ENCODE results near the gene C22orf31. TPM values are rescaled to one million over a fixed set of nuclear protein-coding genes. Genes with fewer than 3 reads are reported as not detected.

Gene C22orf31
- total RNA-seq, 2 donors from 2014 or later = not detected

GRCh38 chr22:29081517-29082236 is 20.0 kb upstream of the C22orf31 start:
- H3K4me3 Mint-ChIP-seq = no peak overlapping the region
- H3K27me3 ChIP-seq (ENCODE audit: control insufficient read depth, insufficient read depth, low read length, poor library complexity, severe bottlenecking) = no peaks in the 10 kb centered on the region
- H3K4me3 ChIP-seq (ENCODE audit: low read length) = no peak overlapping the region
- WGBS, 2 experiments (ENCODE audit: insufficient coverage in 1 of 2, insufficient read length in 1 of 2) = 83 to 100% methylated on average over 2 to 3 of the region's 3 CpGs
- H3K9me3 ChIP-seq (ENCODE audit: control insufficient read depth, low read length) = no peaks in the 10 kb centered on the region
- no peaks in the 10 kb centered on the region for H3K27me3 Mint-ChIP-seq (ENCODE audit: insufficient read depth)
- TF ChIP-seq CTCF (conservative IDR thresholded peaks at IDR 0.05) = no peak
- no peaks in the 10 kb centered on the region for H3K36me3 ChIP-seq (ENCODE audit: control insufficient read depth, insufficient read depth, low read length)
- H3K36me3 Mint-ChIP-seq (ENCODE audit: low read depth) = no peaks in the 10 kb centered on the region
- no peak overlapping the region for H3K27ac ChIP-seq (ENCODE audit: low read depth, low read length)
- DNase-seq = no peak
- no peaks in the 10 kb centered on the region for H3K9me3 Mint-ChIP-seq
- peaks cover 13% of the 10 kb centered on the region for H3K4me1 Mint-ChIP-seq
- H3K27ac Mint-ChIP-seq = no peak overlapping the region
- no peak overlapping the region for H3K9ac ChIP-seq (ENCODE audit: extremely low read depth, low read length, poor library complexity, severe bottlenecking)
- no peaks in the 10 kb centered on the region for H3K4me1 ChIP-seq (ENCODE audit: control insufficient read depth, insufficient read depth, low read length)

GRCh38 chr22:29080106-29080975 is 18.7 kb upstream of the C22orf31 start:
- Histone ChIP-seq H3K4me3 (ENCODE audit: low read length) (no peak overlapping the region), H3K27me3 (ENCODE audit: control insufficient read depth, insufficient read depth, low read length, poor library complexity, severe bottlenecking) (peaks cover 6% of the 10 kb centered on the region), H3K27ac (ENCODE audit: low read depth, low read length) (peak overlapping the region; percentile 76), H3K9ac (ENCODE audit: extremely low read depth, low read length, poor library complexity, severe bottlenecking) (no peak overlapping the region), H3K36me3 (ENCODE audit: control insufficient read depth, insufficient read depth, low read length) (no peaks in the 10 kb centered on the region), H3K9me3 (ENCODE audit: control insufficient read depth, low read length) (no peaks in the 10 kb centered on the region), H3K4me1 (ENCODE audit: control insufficient read depth, insufficient read depth, low read length) (no peaks in the 10 kb centered on the region)
- no peak for TF ChIP-seq CTCF (conservative IDR thresholded peaks at IDR 0.05)
- DNase-seq = no peak
- Mint-ChIP-seq H3K27me3 (ENCODE audit: insufficient read depth) (peaks cover 5% of the 10 kb centered on the region), H3K36me3 (ENCODE audit: low read depth) (no peaks in the 10 kb centered on the region), H3K9me3 (no peaks in the 10 kb centered on the region), H3K27ac (no peak overlapping the region), H3K4me1 (peaks cover 13% of the 10 kb centered on the region), H3K4me3 (no peak overlapping the region)
- 90 to 94% methylated on average over 6 of the region's 7 CpGs for WGBS, 2 experiments (ENCODE audit: insufficient coverage in 1 of 2, insufficient read length in 1 of 2)

- no peak overlapping the region for H3K4me3 ChIP-seq (ENCODE audit: low read length)
- no peak for TF ChIP-seq CTCF (conservative IDR thresholded peaks at IDR 0.05)
- Mint-ChIP-seq H3K36me3 (ENCODE audit: low read depth) (no peaks in the 10 kb centered on the region), H3K27ac (no peak overlapping the region), H3K4me3 (no peak overlapping the region), H3K27me3 (ENCODE audit: insufficient read depth) (peaks cover 11% of the 10 kb centered on the region), H3K4me1 (peaks cover 16% of the 10 kb centered on the region), H3K9me3 (no peaks in the 10 kb centered on the region)
- no peak overlapping the region for H3K27ac ChIP-seq (ENCODE audit: low read depth, low read length)
- no peaks in the 10 kb centered on the region for H3K36me3 ChIP-seq (ENCODE audit: control insufficient read depth, insufficient read depth, low read length)
- H3K9me3 ChIP-seq (ENCODE audit: control insufficient read depth, low read length) = no peaks in the 10 kb centered on the region
- H3K9ac ChIP-seq (ENCODE audit: extremely low read depth, low read length, poor library complexity, severe bottlenecking) = no peak overlapping the region
- H3K4me1 ChIP-seq (ENCODE audit: control insufficient read depth, insufficient read depth, low read length) = no peaks in the 10 kb centered on the region
- H3K27me3 ChIP-seq (ENCODE audit: control insufficient read depth, insufficient read depth, low read length, poor library complexity, severe bottlenecking) = peaks cover 16% of the 10 kb centered on the region
- WGBS, 2 experiments (ENCODE audit: insufficient coverage in 1 of 2, insufficient read length in 1 of 2) = 89 to 93% methylated on average over 3 to 8 of the region's 8 CpGs
- DNase-seq = no peak
These were observed 17.7 kb upstream of the C22orf31 start for GRCh38 chr22:29079218-29079901.
